ENCODE measurements around the gene SMCHD1. TPM values are rescaled to one million over a fixed set of nuclear protein-coding genes. Genes with fewer than 3 reads are reported as not detected.

Gene SMCHD1
- total RNA-seq, 4 donors from 2014 or later, result 56.4 to 153 (median 87.3) TPM

DNA sequence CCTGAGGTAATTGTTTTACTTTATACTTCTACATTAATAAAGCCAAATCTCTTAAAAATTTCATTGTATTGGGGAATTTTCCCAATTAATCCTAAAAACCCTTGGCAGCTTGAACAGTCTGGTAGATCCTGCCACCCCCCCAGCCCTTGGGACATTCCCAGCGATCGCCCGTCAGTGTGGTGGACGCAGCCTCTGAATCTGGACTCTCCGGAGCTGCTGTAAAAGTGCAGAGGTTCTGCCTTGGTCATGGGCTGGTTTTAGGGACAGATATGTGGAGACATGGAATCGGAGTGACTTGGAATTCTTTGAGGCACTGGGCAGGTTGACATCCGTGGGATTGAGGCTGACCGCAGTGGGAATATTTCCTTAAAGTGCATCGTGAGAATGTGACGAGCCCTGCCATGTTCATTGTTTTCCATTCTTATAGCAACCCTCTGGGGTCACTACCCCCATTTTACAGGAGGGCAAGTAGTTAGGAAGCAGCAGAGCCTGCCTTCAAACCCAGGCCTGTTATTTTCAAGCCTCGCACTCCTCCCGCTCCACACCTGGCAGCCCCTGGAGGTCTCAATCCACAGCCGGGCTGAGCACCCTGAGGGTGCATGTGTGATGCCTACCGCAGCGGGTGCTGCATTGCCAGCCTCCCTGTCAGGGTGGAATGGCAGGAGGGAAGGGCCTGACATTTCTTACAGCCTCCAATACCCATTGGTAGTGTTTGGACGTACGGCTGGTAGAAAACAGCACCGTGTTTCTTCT lies 197.8 kb downstream of the SMCHD1 start:
- DNase-seq (ENCODE audit: low spot score) (no peak), ATAC-seq (ENCODE audit: low FRiP score) (no peak)
- no peak for TF ChIP-seq CTCF (IDR thresholded peaks at IDR 0.05)

- no peak for TF ChIP-seq CTCF (IDR thresholded peaks at IDR 0.05)
- DNase-seq (ENCODE audit: low spot score) (no peak), ATAC-seq (ENCODE audit: low FRiP score) (no peak)
Observed at GRCh38 chr18:2853926-2854664, 198.6 kb downstream of the SMCHD1 start.

Small RNAs within 50 kb of the gene (small RNA-seq; reads per million reads assigned to genes)
- gene RF00019 (not detected), gene RNU6-340P (not detected)

Other genes starting within 250 kb of the SMCHD1 start
- 10 to 100 TPM in 1 of 4 donors, 1 to 10 TPM in 3; 4.7 to 15.8 (median 5.1) TPM for gene METTL4, start 84.2 kb upstream of the SMCHD1 start, total RNA-seq
- 1 to 10 TPM in 1 of 4 donors, under 1 TPM in 2, not detected in 1; 0.19 to 2.3 (median 0.37) TPM for gene NDC80, start 84.2 kb upstream of the SMCHD1 start, total RNA-seq
- gene EMILIN2, start 191.3 kb downstream of the SMCHD1 start, total RNA-seq, result 10 to 100 TPM; 33.9 to 56.4 (median 52.9) TPM

Data from omental fat pad (tissue), 4 donors.